K562 (cell line): Measurements from ENCODE around the gene ZMYM2. TPM values are rescaled to one million over a fixed set of nuclear protein-coding genes. Genes with fewer than 3 reads are reported as not detected.

Experiments used
- CBFA2T2 ChIP-seq: fragments of 450-650 bp; conservative IDR thresholded peaks from 2 replicates; pipeline ENCODE4 v1.6.1; 2017; ENCODE audit warnings: mild to moderate bottlenecking
- CBX2 ChIP-seq: fragments of 200-600 bp; sonication (generic); IDR thresholded peaks from one replicate; pipeline ENCODE4 v1.6.1; 2012; ENCODE audit warnings: mild to moderate bottlenecking, low read length, inconsistent platforms; ENCODE audit not compliant: insufficient read depth, poor library complexity, severe bottlenecking
- CHAMP1 ChIP-seq: fragments of 450-650 bp; IDR thresholded peaks from 2 replicates; pipeline ENCODE4 v1.6.1; 2016; ENCODE audit warnings: mild to moderate bottlenecking
- E2F5 ChIP-seq: sonication (generic); formaldehyde crosslinking; IDR thresholded peaks from 2 replicates; pipeline ENCODE4 v1.8.0; 2022; ENCODE audit warnings: mild to moderate bottlenecking, missing genetic modification reagents
- RBBP5 ChIP-seq: fragments of 200-600 bp; sonication (generic); IDR thresholded peaks from 2 replicates; pipeline ENCODE4 v1.6.1; 2012; ENCODE audit warnings: borderline replicate concordance, mild to moderate bottlenecking, low read length, control low read depth, inconsistent platforms; ENCODE audit not compliant: insufficient read depth, poor library complexity, severe bottlenecking
- STAT5B ChIP-seq: fragments of 250-450 bp; sonication (Bioruptor Pico); IDR thresholded peaks from 2 replicates; pipeline ENCODE4 v1.8.0; 2021; ENCODE audit warnings: mild to moderate bottlenecking, inconsistent platforms
- USF1 ChIP-seq: sonication (generic); formaldehyde crosslinking; IDR thresholded peaks from 2 replicates; pipeline ENCODE4 v1.9.0; 2022; ENCODE audit warnings: mild to moderate bottlenecking, missing genetic modification reagents
- ZNF12 ChIP-seq: sonication (generic); formaldehyde crosslinking; IDR thresholded peaks from 2 replicates; pipeline ENCODE4 v1.4.0; 2020; ENCODE audit warnings: mild to moderate bottlenecking, missing genetic modification reagents
- polyA plus RNA-seq, 8 experiments: library from polyadenylated mRNA; depleted of rRNA in 4 of 8; stranded (reverse) in 5 of 8; unstranded in 3 of 8; fragments of >200 nt; fragmentation: Nextera tagmentation in 2 of 8; fragmentation: Illumina TruSeq in 1 of 8; extraction: Ambion mirVana in 2 of 8; extraction: Trizol in 1 of 8; gene quantifications; 2 replicates each; pipeline versions ENCODE4 v1.2.1 to v1.2.3, GENCODE V29; 2011 to 2014; ENCODE audit warnings: inconsistent platforms in 1 of 8, missing spikeins in 1 of 8
- total RNA-seq, 7 experiments: library from RNA; depleted of rRNA in 6 of 7; stranded (reverse); fragments of >200 nt in 6 of 7; fragmentation: Illumina TruSeq in 2 of 7; extraction: Trizol in 2 of 7; gene quantifications; 2 replicates each; pipeline versions ENCODE4 v1.2.1 to v1.2.3, GENCODE V29; 2011 to 2021; ENCODE audit warnings: low replicate concordance in 1 of 7
- TF ChIP-seq, protein P1 (sequence below): fragments of 250-450 bp; sonication (Bioruptor Pico); IDR thresholded peaks from 2 replicates; pipeline ENCODE4 v1.5.0; 2020; ENCODE audit warnings: mild to moderate bottlenecking, borderline replicate concordance
- TF ChIP-seq, protein P2 (sequence below): fragments of 250-450 bp; sonication (Bioruptor Pico); IDR thresholded peaks from 2 replicates; pipeline ENCODE4 v1.8.0; 2022; ENCODE audit warnings: inconsistent platforms

Gene ZMYM2
- total and polyA plus RNA-seq, 9 of the 15 experiments (the other 6 are each of a cell fraction or from before 2014, with no cell fraction given), result 5.0 to 48.8 (median 26.8) TPM

GRCh38 chr13:19961489-19961888 lies 3.0 kb downstream of the ZMYM2 start (continued):
- TF ChIP-seq, protein P1, sequence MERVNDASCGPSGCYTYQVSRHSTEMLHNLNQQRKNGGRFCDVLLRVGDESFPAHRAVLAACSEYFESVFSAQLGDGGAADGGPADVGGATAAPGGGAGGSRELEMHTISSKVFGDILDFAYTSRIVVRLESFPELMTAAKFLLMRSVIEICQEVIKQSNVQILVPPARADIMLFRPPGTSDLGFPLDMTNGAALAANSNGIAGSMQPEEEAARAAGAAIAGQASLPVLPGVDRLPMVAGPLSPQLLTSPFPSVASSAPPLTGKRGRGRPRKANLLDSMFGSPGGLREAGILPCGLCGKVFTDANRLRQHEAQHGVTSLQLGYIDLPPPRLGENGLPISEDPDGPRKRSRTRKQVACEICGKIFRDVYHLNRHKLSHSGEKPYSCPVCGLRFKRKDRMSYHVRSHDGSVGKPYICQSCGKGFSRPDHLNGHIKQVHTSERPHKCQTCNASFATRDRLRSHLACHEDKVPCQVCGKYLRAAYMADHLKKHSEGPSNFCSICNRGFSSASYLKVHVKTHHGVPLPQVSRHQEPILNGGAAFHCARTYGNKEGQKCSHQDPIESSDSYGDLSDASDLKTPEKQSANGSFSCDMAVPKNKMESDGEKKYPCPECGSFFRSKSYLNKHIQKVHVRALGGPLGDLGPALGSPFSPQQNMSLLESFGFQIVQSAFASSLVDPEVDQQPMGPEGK (CRISPR knock-in tag), result no peak
- no peak for TF ChIP-seq USF1 (CRISPR knock-in tag)
- TF ChIP-seq CHAMP1, result no peak
- no peak for TF ChIP-seq STAT5B (CRISPR knock-in tag)
- TF ChIP-seq ZNF12 (CRISPR knock-in tag), result no peak
- no peak for TF ChIP-seq E2F5 (CRISPR knock-in tag)
- no peak for TF ChIP-seq CBFA2T2
- TF ChIP-seq RBBP5, result no peak
- TF ChIP-seq, protein P2, sequence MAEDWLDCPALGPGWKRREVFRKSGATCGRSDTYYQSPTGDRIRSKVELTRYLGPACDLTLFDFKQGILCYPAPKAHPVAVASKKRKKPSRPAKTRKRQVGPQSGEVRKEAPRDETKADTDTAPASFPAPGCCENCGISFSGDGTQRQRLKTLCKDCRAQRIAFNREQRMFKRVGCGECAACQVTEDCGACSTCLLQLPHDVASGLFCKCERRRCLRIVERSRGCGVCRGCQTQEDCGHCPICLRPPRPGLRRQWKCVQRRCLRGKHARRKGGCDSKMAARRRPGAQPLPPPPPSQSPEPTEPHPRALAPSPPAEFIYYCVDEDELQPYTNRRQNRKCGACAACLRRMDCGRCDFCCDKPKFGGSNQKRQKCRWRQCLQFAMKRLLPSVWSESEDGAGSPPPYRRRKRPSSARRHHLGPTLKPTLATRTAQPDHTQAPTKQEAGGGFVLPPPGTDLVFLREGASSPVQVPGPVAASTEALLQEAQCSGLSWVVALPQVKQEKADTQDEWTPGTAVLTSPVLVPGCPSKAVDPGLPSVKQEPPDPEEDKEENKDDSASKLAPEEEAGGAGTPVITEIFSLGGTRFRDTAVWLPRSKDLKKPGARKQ (CRISPR knock-in tag), result no peak
- TF ChIP-seq CBX2, result no peak
